HG03342 (cell line): Measurements from ENCODE around the gene ISG15.
A peak's percentile ranks its signal among the peaks of the same experiment; 100 is the strongest.
"Not testable (repeated sequence)": the region's sequence is repeated elsewhere in the genome, so short reads cannot be mapped to it uniquely, and the experiment has no call there.

Experiments used
- ATAC-seq: cut with Tn5 transposase; IDR thresholded peaks from one replicate; pipeline ENCODE4 v1.9.1; 2021; ENCODE audit warnings: mild to moderate bottlenecking, moderate library complexity; ENCODE audit not compliant: unreplicated experiment

The ISG15 gene

GRCh38 chr1:1024771-1025699 is 11.7 kb downstream of the ISG15 start:
- ATAC-seq, result no peak

- ATAC-seq, result no peak
Observed at GRCh38 chr1:1025730-1026129, 12.4 kb downstream of the ISG15 start.

DNA sequence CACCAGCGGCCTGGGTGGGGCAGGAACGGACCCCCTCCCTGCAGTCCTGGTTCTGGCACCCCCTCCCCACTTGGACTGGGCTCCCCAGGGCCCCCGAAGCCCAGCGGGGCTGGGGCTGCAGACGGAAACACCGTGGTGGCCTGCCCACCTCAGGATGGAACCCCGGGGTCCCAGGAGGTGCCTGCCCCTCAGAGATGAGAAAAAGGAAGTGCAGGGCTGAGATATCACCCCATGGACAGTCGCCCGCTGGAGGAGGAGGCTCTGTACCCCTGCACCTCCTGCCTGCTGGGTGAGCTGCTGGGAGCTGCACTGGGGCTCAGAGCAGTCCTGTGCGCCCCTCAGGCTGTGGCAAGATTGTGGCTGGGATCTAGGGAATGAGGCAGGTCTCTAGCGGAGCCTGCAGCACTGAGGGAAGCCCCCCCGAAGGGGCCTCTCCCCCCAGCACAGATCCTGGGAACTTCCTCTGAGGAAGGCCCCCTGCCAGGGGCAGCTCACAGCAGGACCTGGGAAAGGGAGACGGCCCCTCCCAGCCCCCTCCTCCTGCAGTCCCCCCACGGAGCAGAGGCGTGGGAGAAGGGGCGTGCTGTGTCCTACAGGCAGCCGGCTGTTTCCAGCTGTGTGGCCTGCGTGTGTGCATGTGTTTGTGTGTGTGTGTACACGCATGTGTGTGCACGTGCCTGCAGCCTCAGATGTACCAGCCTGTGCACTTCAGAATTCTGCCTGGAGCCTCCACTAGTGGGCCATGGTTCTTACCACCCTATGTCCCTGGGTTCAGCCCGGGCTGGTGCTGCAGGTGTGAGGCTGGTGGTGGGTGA is 13.5 kb downstream of the ISG15 start:
- ATAC-seq, result no peak

- no peak for ATAC-seq
Observed at GRCh38 chr1:1027791-1028190, 14.5 kb downstream of the ISG15 start.

GRCh38 chr1:1030867-1031658 is 17.8 kb downstream of the ISG15 start:
- not testable (repeated sequence) for ATAC-seq

GRCh38 chr1:1031659-1032235 is 18.4 kb downstream of the ISG15 start:
- no peak for ATAC-seq

GRCh38 chr1:1032424-1032823 is 19.1 kb downstream of the ISG15 start:
- no peak for ATAC-seq

DNA sequence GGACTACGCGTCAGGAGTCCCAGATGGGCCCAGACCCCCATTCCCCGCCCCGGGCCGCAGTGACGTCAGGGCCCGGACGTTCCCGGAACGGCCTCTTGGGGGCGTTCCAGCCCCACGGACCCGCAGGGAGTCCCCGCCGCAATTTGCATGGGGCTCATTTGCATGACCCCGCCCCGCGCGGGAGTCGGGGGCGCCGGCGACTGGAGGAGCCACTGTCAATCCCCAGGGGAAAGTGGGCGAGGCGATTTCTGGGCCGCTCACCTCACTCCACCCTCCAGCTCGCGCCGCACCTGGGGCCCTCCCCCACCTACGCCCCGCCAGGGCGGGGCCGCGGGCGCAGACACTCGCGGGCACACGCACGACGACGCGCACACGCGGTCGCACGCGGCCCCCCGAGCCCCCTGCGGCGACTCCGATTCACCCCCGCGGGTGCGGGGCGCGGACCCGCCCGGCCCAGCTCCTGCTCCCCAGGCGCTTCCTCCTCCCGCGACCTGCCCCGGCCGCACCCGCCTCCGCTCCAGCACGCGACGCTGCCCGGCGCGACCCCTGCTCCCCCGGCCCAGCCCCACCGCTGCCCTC is 19.8 kb downstream of the ISG15 start:
- ATAC-seq, result peak; percentile 72

DNA sequence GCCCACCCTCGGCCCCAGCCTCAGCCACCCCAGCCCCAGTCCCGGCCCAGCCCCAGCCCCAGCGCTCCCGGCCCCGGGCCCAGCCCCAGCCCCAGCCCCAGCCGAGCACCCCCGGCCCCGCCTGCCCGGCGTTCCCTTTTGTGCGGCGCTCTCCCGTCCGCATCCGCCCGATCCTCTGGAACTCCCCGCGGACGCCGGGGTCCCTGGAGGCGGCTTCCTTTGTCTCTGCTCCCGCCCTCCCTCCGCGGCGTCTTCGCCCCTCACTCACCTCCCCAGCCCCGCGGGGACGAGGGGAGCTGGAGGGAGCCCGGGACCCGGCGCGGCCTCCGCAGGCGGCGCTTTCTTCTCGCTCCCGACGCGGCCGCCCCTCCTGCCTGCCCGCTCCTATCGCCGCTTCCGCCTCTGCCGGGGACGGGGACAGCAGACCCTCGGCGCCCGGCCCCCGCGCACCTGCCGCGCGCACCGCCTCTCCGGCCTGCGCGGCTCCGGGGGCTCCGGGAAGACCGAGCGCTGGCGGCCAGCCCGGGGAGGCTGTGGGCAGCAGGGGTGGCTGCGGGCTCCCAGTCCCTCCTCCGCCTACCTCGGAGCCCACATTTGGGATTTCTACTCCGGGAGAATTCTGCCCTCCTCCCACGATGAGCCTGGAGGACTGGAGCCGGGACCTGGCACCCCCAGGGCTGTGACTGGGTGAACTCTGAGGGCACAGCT is 20.6 kb downstream of the ISG15 start:
- no peak for ATAC-seq

- ATAC-seq, result no peak
Observed at GRCh38 chr1:1034439-1034781, 21.1 kb downstream of the ISG15 start.

- no peak for ATAC-seq
Observed at GRCh38 chr1:1035291-1035943, 22.1 kb downstream of the ISG15 start.

DNA sequence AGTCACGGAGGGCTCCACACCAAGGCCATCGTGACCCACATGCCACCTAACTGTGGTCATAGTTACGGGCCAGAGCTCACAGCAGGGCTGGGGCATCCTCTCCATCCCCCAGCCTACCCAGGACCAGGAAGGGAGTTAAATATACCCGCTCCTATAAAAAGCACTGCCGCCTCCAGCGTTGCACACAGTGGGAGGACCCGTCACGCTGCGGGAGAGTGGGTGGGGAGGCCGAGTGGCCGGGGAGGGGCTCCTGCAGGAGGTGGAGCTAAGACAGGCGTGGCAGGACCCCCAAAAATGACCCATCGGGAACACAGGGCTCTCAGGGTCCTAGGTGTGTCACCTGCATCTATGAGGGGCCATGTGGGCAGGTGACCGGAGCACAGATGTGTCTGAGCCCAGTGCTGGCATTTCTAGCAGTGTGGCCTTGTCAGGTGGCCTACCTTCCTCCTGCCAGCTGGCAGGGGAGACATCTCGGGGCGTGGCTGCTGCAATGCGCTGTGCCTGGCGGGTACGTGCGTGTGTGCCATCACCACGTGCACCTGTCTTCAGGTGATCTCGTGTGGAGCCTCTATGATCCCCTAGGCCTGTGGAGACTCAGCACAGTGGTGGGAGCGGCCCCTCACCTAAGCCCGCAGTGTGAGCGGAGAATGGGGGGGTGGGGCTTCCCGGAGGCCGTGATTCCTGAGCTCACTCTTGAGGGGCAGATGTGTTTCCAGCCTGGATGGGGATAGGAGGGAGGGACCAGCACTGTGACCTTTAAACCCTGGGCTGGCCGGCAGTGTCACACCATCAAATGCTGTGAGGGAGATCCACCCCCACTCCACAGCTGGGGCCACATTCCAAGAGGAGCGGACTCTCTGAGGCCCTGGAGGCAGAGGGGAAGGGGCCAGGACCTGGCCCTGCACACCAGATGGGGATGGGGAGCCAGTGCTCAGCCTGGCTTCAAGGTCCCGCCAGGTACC is 24.4 kb downstream of the ISG15 start:
- no peak for ATAC-seq

GRCh38 chr1:1038694-1039093 is 25.4 kb downstream of the ISG15 start:
- ATAC-seq, result peak; percentile 46

GRCh38 chr1:1039145-1039910 is 26.0 kb downstream of the ISG15 start:
- no peak for ATAC-seq

- ATAC-seq, result peak; percentile 38
Observed at GRCh38 chr1:1040004-1040991, 27.0 kb downstream of the ISG15 start.

DNA sequence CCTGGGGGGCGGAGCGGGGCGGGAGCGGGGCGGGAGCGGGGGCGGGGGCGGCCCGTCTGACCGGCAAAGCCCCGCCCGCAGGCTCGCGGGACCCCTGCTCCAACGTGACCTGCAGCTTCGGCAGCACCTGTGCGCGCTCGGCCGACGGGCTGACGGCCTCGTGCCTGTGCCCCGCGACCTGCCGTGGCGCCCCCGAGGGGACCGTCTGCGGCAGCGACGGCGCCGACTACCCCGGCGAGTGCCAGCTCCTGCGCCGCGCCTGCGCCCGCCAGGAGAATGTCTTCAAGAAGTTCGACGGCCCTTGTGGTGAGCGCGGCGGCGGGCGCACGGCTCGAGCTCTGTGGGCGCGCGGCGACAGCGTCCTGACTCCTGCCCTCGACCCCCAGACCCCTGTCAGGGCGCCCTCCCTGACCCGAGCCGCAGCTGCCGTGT is 27.8 kb downstream of the ISG15 start:
- ATAC-seq, result peak; percentile 12
